T follicular helper cell (primary cell): ENCODE data around the gene CHMP5.

ENCODE experiments used
- DNase-seq: peaks from one replicate; pipeline ENCODE4 v3.0.0-alpha.2; 2020; ENCODE audit warnings: low read depth

CHMP5 gene

GRCh38 chr9:33273972-33274328 lies 9.1 kb downstream of the CHMP5 start:
- no peak for DNase-seq

GRCh38 chr9:33277484-33277883 lies 12.6 kb downstream of the CHMP5 start:
- no peak for DNase-seq

GRCh38 chr9:33285502-33285901 lies 20.7 kb downstream of the CHMP5 start:
- DNase-seq = no peak

GRCh38 chr9:33287087-33287490 lies 22.2 kb downstream of the CHMP5 start:
- no peak for DNase-seq

GRCh38 chr9:33288235-33288634 lies 23.4 kb downstream of the CHMP5 start:
- DNase-seq = no peak

GRCh38 chr9:33288828-33289483 lies 24.1 kb downstream of the CHMP5 start:
- no peak for DNase-seq

- DNase-seq = no peak
Measured at GRCh38 chr9:33289496-33289895, 24.6 kb downstream of the CHMP5 start.

- DNase-seq = no peak
Measured at GRCh38 chr9:33289936-33290246, 25.0 kb downstream of the CHMP5 start.

- DNase-seq = peak; percentile 99
Measured at GRCh38 chr9:33290247-33291030, 25.6 kb downstream of the CHMP5 start, which contains the start of gene NFX1. Gene NFX1 (plus strand): TSS chr9:33290516. CDS start chr9:33290573, 57 bp downstream.

GRCh38 chr9:33291031-33291397 lies 26.2 kb downstream of the CHMP5 start:
- no peak for DNase-seq

- DNase-seq = no peak
Measured at GRCh38 chr9:33291901-33292300, 27.1 kb downstream of the CHMP5 start.

- no peak for DNase-seq
Measured at GRCh38 chr9:33293782-33294181, 28.9 kb downstream of the CHMP5 start.

GRCh38 chr9:33294670-33295432 lies 30.0 kb downstream of the CHMP5 start:
- no peak for DNase-seq

GRCh38 chr9:33295571-33295970 lies 30.7 kb downstream of the CHMP5 start:
- no peak for DNase-seq

- no peak for DNase-seq
Measured at GRCh38 chr9:33297432-33297831, 32.6 kb downstream of the CHMP5 start.

- DNase-seq = no peak
Measured at GRCh38 chr9:33300546-33300945, 35.7 kb downstream of the CHMP5 start.

GRCh38 chr9:33304362-33304761 lies 39.5 kb downstream of the CHMP5 start:
- DNase-seq = no peak

GRCh38 chr9:33306037-33306436 lies 41.2 kb downstream of the CHMP5 start:
- DNase-seq = no peak

- DNase-seq = no peak
Measured at GRCh38 chr9:33307067-33307466, 42.2 kb downstream of the CHMP5 start.

GRCh38 chr9:33309903-33310302 lies 45.1 kb downstream of the CHMP5 start:
- no peak for DNase-seq

GRCh38 chr9:33310748-33311147 lies 45.9 kb downstream of the CHMP5 start:
- DNase-seq = no peak

- no peak for DNase-seq
Measured at GRCh38 chr9:33311953-33312352, 47.1 kb downstream of the CHMP5 start.

- no peak for DNase-seq
Measured at GRCh38 chr9:33315371-33315770, 50.5 kb downstream of the CHMP5 start.
